Psoas muscle (tissue), 8 donors: ENCODE data around the gene TRIM68. TPM values are rescaled to one million over a fixed set of nuclear protein-coding genes. Genes with fewer than 3 reads are reported as not detected.
A peak's percentile ranks its signal among the peaks of the same experiment; 100 is the strongest.

Source experiments
- ATAC-seq, 4 donors: fragments of 200-7000 bp; cut with Tn5 transposase; one replicate each; pipeline ENCODE4 v1.9.1; 2020; ENCODE audit warnings: moderate library complexity in 3 of 4, mild to moderate bottlenecking in 2 of 4
- DNase-seq, 2 donors: peaks; one replicate each; pipeline ENCODE4 v3.0.0-alpha.2; 2020
- H3K27ac ChIP-seq: fragments of 200-600 bp; one replicate; pipeline ENCODE4 v1.8.0; 2022
- H3K27me3 ChIP-seq, 3 donors: fragments of 200-600 bp in 1 of 3; one replicate each; pipeline versions ENCODE4 v1.6.1 to v1.8.0; 2013 to 2022; ENCODE audit warnings: low read length in 2 of 3, mild to moderate bottlenecking in 2 of 3, moderate library complexity in 1 of 3; ENCODE audit not compliant: insufficient read depth in 3 of 3
- H3K36me3 ChIP-seq, 2 donors: fragments of 200-600 bp in 1 of 2; one replicate each; pipeline versions ENCODE4 v1.6.1 to v1.8.0; 2013 to 2022; ENCODE audit warnings: low read depth in 1 of 2, mild to moderate bottlenecking in 1 of 2, moderate library complexity in 1 of 2; ENCODE audit not compliant: insufficient read depth in 1 of 2
- H3K4me1 ChIP-seq: fragments of 200-600 bp; one replicate; pipeline ENCODE4 v1.8.0; 2022
- H3K4me3 ChIP-seq: fragments of 200-600 bp; one replicate; pipeline ENCODE4 v1.8.0; 2022; ENCODE audit warnings: mild to moderate bottlenecking
- H3K9me3 ChIP-seq: fragments of 200-600 bp; one replicate; pipeline ENCODE4 v1.8.0; 2022
- CTCF ChIP-seq: fragments of 200-600 bp; IDR thresholded peaks from one replicate; pipeline ENCODE4 v1.8.0; 2022; ENCODE audit warnings: antibody characterized with exemption
- WGBS, 3 donors: extraction: QIAGEN DNeasy Blood & Tissue Kit; methylation state at CpG; one replicate each; pipeline versions ENCODE4 v1.1.6 to v1.1.7; 2013; 5-methylcytosine and 5-hydroxymethylcytosine counted together
- intact Hi-C, 2 donors: fragments of 100-400 bp; cut with DNase I; formaldehyde crosslinking; loops; one replicate each; pipeline versions ENCODE4 v1.11.0 to v1.14.2; 2022
- polyA plus RNA-seq, 3 donors: library from polyadenylated mRNA; stranded (reverse); fragments of 200-250 nt; gene quantifications; one replicate each; pipeline ENCODE4 v1.2.3, GENCODE V29; 2013
- total RNA-seq, 4 donors: library from RNA; stranded (reverse); fragmentation: NEBNext Ultra II Directional in 2 of 4; extraction: Animal tissue kit (Norgen Biotek cat#: 25700) in 2 of 4; gene quantifications; one replicate each; pipeline versions ENCODE4 v1.2.1 to v1.2.4, GENCODE V29; 2021 to 2023
- donor health status: healthy with polysubstance abuse.
- donor health status: DM: no; HTN: no; CAD: no; lungs with moderate emphysema.
- donor health status: Bipolar disorder and iron deficiency.
- donor health status: healthy.
- donor health status: DM: yes; HTN: yes; CAD: no.
- donor health status: DM: no; HTN: no; CAD: no.
- donor health status: DM: no; HTN: no; CAD: no.
- donor health status: DM: yes; HTN: yes; CAD: no.

The TRIM68 gene
- total and polyA plus RNA-seq, 7 donors: 3.7 to 12.5 (median 6.8) TPM

- WGBS, 3 donors: 69 to 75% (median 75%) methylated on average over 6 of the region's 6 CpGs
- Histone ChIP-seq H3K4me3 (no peak overlapping the region), H3K27ac (no peak overlapping the region), H3K4me1 (no peaks in the 10 kb centered on the region), H3K36me3 (no peaks in the 10 kb centered on the region), H3K27me3 (peaks cover 0 to 4% (median 0%) of the 10 kb centered on the region in 3 donors), H3K9me3 (no peaks in the 10 kb centered on the region)
- no peak for TF ChIP-seq CTCF
- ATAC-seq (peak in 1 of 4 donors; percentile 56), DNase-seq (no peak)
- intact Hi-C loops: loop anchor here (5.0 kb wide), 2 partner anchors 187 to 362 kb away; no protein-coding TSS in a partner anchor
These were observed 31.9 kb upstream of the TRIM68 start for GRCh38 chr11:4639931-4640330.

GRCh38 chr11:4637662-4638047 is 29.6 kb upstream of the TRIM68 start:
- H3K4me3 ChIP-seq: no peak overlapping the region
- DNase-seq (no peak), ATAC-seq (no peak)
- no peaks in the 10 kb centered on the region for H3K36me3 ChIP-seq
- TF ChIP-seq CTCF: no peak
- H3K27ac ChIP-seq: no peak overlapping the region
- no peaks in the 10 kb centered on the region for H3K9me3 ChIP-seq
- H3K27me3 ChIP-seq: peaks cover 0 to 4% (median 0%) of the 10 kb centered on the region in 3 donors
- intact Hi-C loops: loop anchor here (1.0 to 5.0 kb wide), 3 partner anchors 189 to 365 kb away; no protein-coding TSS in a partner anchor
- WGBS, 3 donors: 71 to 74% (median 72%) methylated on average over 3 of the region's 3 CpGs
- H3K4me1 ChIP-seq: no peaks in the 10 kb centered on the region

- intact Hi-C loops: loop anchor here (1.0 to 5.0 kb wide), 3 partner anchors 189 to 365 kb away; no protein-coding TSS in a partner anchor
These were observed 29.1 kb upstream of the TRIM68 start, which contains the start of gene OR51D1 for GRCh38 chr11:4636962-4637661. Gene OR51D1, plus strand, starts transcription at chr11:4637477. Its CDS starts 2,314 bp downstream, at chr11:4639791.

GRCh38 chr11:4636136-4636535 is 28.1 kb upstream of the TRIM68 start:
- no peak overlapping the region for H3K27ac ChIP-seq
- ATAC-seq: no peak
- H3K4me3 ChIP-seq: no peak overlapping the region
- intact Hi-C loops: loop anchor here (5.0 kb wide), 2 partner anchors 191 to 366 kb away; no protein-coding TSS in a partner anchor
- no peaks in the 10 kb centered on the region for H3K9me3 ChIP-seq
- TF ChIP-seq CTCF: no peak
- WGBS, 3 donors: 74 to 76% (median 76%) methylated on average over 2 of the region's 2 CpGs
- no peaks in the 10 kb centered on the region for H3K36me3 ChIP-seq
- H3K27me3 ChIP-seq: peaks cover 0 to 4% (median 0%) of the 10 kb centered on the region in 3 donors
- DNase-seq: no peak
- no peaks in the 10 kb centered on the region for H3K4me1 ChIP-seq

More at GRCh38 chr11:4636962-4637661, 29.1 kb upstream of the TRIM68 start, which contains the start of gene OR51D1:
- no peaks in the 10 kb centered on the region for H3K4me1 ChIP-seq
- TF ChIP-seq CTCF: peak; percentile 95
- peak within 1 kb of the TSS; percentile 52 for H3K4me3 ChIP-seq
- ATAC-seq (peak; percentile 83 to 97 (median 88)), DNase-seq (peak; percentile 54 to 78)
- 25 to 29% (median 27%) methylated on average over 21 of the region's 21 CpGs for WGBS, 3 donors
- H3K27me3 ChIP-seq: peaks cover 0 to 4% (median 0%) of the 10 kb centered on the region in 3 donors
- no peaks in the 10 kb centered on the region for H3K36me3 ChIP-seq
- no peak within 1 kb of the TSS for H3K27ac ChIP-seq
- no peaks in the 10 kb centered on the region for H3K9me3 ChIP-seq
